HG02610 (cell line): ENCODE measurements around the gene HMGN1.
A peak's percentile ranks its signal among the peaks of the same experiment; 100 is the strongest.

ENCODE experiments used
- ATAC-seq: cut with Tn5 transposase; IDR thresholded peaks from one replicate; pipeline ENCODE4 v1.9.1; 2021; ENCODE audit warnings: mild to moderate bottlenecking, moderate library complexity; ENCODE audit not compliant: unreplicated experiment

HMGN1 gene

GRCh38 chr21:39334611-39335010 is 14.3 kb downstream of the HMGN1 start:
- ATAC-seq: no peak

GRCh38 chr21:39332175-39332574 is 16.7 kb downstream of the HMGN1 start:
- no peak for ATAC-seq

GRCh38 chr21:39330001-39330400 is 18.9 kb downstream of the HMGN1 start:
- no peak for ATAC-seq

- ATAC-seq: no peak
Observed at GRCh38 chr21:39327727-39328126, 21.2 kb downstream of the HMGN1 start.

GRCh38 chr21:39326607-39327307 is 22.1 kb downstream of the HMGN1 start:
- no peak for ATAC-seq

DNA sequence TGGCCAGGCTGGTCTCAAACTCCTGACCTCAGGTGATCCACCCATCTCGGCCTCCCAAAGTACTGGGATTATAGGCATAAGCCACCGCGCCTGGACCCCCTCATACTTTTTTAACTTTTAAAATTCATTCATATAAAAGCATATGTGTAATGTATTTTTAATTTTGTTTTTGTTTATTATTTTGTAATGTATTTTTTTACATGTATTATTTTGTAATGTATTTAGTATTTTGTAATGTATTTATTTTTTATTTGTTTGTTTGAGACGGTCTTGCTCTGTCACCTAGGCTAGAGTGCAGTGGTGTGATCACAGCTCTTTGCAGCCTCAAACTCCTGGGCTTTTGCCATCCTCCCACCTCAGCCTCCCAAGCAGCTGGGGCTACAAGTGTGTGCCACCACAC is 23.4 kb downstream of the HMGN1 start:
- no peak for ATAC-seq

- ATAC-seq: no peak
Observed at GRCh38 chr21:39321424-39321823, 27.5 kb downstream of the HMGN1 start.

- no peak for ATAC-seq
Observed at GRCh38 chr21:39319814-39320332, 29.0 kb downstream of the HMGN1 start.

GRCh38 chr21:39319251-39319756 is 29.6 kb downstream of the HMGN1 start:
- ATAC-seq: no peak

DNA sequence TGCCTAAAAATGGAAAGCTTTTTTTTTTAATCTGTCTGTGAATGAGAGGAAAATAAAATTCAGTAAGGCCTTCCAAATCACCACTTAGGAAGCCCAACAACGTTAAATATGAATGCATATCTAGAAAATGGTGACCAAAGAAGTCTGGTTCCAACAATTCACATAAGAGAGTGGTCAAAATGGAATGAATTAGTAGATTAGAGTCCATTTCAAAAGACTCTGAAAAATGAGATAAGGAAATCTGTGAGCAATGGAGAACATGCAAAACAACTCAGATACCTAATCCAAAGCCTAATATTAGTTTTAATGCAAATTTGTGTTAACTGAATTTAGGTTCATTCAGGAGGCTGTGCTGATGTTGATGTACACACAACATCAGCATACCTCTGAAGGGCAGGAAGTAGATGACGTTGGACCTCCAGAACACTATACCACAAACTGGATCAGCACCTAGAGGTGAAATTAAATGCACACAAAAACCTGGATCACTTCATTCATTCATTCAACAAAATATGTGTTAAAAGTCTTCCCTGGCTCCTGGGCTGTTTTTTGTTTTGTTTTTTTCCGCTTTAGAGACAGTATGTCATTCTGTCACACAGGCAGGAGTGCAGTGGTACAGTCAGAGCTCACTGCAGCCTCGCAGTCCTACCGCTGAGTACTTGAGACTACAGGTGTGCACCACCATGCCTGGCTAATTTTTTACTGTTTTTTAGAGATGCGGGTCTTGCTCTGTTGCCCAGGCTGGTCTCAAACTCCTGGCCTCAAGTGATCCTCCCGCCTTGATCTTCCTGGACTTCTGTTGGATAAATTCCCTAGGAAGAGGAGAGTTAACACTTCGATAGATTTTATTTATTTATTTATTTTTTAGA is 30.6 kb downstream of the HMGN1 start:
- no peak for ATAC-seq

DNA sequence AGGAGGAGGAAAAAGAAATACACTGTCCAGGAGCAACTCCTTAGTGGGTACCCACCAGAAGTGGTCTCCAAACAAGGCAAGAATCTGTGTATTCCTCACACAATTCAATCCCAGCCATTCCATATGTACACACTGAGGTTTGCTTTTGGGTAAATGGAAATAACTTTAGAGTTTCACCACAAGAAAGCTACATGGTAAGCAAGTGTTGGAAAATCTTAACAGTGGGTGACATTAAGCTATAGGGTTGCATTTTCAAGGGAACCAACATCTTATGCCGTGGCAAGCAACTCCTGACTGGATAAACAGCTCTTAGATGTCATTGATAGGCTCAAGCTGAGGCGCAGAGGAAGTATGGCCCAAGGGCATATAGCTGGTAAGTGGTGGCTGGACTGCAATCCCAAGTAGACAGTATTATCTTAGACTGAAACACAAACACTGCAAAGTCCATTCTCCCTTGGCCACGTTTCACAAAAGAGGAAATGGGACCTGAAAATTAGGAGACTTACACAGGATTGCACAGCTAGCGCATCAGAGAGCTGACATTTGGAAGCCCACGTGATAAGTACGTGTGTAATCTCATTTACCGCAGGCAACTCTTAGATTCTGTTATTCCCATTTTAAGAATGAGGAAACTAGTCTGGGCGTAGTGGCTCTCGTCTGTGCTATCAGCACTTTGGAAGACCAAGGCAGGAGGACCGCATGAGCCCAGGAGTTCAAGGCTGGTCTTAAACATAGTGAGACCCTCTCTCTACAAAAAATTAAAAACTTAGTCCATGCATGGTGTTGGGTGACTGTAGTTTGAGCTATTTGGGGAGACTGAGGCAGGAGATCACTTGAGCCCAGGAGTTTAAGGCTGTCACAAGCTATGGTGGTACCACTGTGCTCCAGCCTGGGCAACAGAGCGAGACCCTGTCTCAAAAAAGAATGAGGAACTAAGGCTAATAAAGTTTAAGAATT is 31.5 kb downstream of the HMGN1 start:
- ATAC-seq: no peak

DNA sequence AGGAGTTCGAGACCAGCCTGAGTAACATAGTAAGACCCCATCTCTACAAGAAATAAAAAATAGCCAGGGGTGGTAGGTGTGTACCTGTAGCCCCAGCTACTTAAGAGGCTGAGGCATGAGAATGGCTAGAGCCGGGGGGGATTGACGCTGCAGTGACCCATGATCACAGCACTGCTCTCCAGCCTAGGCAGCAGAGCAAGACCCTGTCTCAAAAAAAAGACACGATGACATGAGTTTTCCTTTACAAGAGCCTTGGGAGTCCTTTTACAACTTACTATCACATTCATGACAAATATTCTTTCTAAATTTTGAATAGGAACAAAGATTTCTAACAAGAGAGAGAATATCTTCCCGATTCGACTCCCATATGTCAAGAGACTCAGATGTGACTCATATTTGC is 32.2 kb downstream of the HMGN1 start:
- no peak for ATAC-seq

DNA sequence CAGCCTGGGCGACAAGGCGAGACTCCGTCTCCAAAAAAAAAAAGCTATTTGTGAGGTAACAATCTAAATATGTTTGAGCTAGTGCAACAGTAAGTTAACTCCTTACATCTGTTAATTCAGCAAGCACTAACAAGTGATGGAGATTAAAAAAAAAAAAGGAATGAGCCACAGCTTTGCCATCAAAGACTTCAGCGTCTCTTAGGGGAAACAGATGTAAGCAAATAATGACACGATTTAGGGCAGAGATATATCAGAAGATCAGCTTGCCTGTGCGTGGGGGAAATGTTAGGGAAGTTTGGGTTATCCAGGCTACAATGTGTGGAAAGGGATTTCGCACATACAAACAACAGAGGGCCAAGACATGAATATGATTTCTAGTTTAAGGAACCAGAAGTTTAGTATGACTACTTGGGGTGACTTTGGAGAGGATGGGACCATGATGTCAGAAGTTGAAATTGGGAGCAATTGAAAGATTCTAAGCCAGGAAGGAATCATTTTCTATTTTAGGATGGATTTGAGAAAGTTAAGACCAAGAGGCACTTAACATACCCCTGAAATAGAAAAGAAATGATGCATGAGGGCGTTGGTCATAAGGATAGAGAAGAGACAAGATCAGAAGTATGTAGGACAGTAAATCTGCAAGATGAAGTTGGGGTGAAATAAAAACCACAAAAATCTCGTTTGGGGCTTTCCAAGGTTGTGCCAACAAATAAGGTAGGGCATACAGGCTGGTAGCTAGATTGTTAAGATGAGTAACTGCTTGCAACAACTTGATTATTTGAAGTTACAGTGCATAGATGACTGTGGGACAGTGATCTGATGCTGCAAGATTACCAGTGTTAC is 33.1 kb downstream of the HMGN1 start:
- ATAC-seq: no peak

DNA sequence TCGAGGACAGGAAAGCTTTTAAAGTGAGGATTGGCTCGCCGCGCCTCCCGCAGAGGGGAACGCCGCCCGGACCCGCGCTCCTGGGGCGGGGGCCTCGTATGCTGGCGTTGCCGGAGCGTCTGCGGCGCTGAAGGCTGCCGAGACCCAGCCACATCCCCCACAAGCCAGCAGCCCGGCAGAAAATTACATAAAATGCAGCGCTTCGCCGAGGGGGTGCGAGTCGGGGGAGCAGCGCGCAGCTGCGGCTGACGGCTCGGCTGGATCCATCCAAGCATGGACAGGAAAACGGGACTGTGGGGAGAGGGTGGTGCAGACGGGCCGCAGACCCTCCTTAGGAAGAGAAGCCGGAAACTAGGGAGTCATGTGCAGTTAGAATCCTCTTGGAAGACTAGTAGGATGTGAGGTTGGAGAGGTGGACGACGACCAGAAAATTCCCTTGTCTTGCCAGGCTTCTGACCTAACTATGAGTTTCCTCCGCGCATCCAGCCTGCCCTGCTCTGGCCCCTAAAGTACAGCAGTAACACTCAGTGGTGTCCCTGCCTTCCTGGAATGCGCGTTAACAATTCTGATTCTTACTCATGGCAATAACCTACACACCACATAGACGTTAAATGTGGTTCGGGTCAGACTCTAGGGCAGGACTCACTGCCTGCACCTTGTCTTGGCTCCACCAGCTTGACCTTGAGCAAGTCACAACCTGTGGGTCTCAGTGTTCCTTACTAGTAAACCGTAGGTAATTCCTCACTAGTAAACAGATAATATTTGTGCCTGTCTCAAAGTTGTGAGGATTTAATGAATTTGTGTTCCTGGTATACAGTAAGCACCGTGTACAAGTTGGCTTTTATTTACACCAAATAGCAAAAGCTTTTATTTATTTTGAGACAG is 34.5 kb downstream of the HMGN1 start:
- ATAC-seq: peak; percentile 29

DNA sequence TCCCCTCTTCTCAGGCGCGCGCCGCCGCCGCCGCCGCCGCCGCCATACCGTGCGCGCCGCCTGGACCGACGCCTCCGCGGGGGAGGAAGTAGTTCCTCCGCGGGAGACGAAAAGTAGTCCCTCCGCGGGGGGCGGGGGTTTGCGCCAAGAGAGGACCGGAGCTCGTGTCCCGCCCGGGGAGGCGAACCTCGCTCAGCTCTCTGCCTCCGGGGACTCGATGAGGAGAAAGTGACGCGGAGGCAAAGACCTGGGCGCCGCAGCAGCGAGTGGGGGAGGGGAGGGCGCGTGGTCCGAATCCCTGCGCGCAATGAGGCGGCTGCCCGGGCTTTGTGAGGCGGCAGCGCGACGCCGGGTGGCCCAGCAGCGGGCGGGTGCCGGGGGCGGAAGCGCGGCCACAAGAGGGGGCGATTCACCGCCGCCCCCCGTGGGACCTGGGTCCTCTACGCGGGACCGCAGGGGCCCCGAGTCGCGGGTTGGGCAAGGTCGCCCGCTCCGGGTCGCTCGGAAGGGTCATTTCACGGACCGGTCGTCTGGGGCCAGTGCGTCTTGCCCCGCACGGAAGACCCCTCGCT is 35.2 kb downstream of the HMGN1 start, which contains the start of gene BRWD1:
Gene BRWD1 (minus strand): TSS at position 62 of the 572 bp plus-strand sequence. CDS start 141 bp downstream, outside the sequence.
- ATAC-seq: peak; percentile 47

DNA sequence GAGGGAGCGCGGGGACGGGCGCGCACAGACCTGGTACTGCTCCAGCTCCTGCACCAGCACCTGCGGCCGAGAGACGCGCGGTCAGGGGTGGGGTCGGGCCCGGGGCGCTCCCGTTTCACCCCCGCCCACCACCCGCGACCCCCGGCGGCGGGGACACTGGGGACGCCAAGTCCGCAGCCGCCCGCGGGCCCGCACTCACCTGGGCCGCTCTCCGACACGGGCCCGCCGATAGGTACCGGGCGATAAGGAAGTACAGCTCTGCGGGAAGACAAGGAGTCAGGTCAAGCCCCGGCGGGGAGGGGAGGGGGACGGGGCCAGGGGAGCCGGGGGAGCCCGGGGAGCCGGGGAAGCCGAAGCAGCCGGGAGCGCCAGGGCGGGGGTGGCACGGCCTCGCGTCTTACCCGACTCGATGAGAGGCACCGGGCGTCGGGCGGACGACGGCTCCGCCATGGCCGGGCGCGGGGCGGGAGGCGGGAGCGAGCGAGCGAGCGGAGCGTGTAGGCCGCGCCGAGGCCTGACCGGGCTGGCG is 35.8 kb downstream of the HMGN1 start:
- ATAC-seq: peak; percentile 0

- ATAC-seq: peak; percentile 81
Observed at GRCh38 chr21:39312112-39313041, 36.5 kb downstream of the HMGN1 start.
